Gastroesophageal sphincter (tissue), 4 donors: Measurements from ENCODE around the gene DUS1L. TPM values are rescaled to one million over a fixed set of nuclear protein-coding genes. Genes with fewer than 3 reads are reported as not detected.

Source experiments
- ATAC-seq: fragments of 150-250 bp; one replicate; pipeline ENCODE4 v1.9.1; 2016; ENCODE audit warnings: mild to moderate bottlenecking, moderate library complexity
- H3K27ac ChIP-seq, 4 donors: fragments of 200-600 bp; sonication (generic) in 3 of 4; 1 replicate in 3 of 4; 2 replicates in 1 of 4; pipeline ENCODE4 v1.5.1; 2016 to 2019
- H3K27me3 ChIP-seq: fragments of 200-600 bp; sonication (generic); one replicate; pipeline ENCODE4 v1.5.1; 2019
- H3K36me3 ChIP-seq, 2 donors: fragments of 200-600 bp; sonication (generic); one replicate each; pipeline ENCODE4 v1.5.1; 2019; ENCODE audit warnings: control low read depth in 1 of 2
- H3K4me1 ChIP-seq, 3 donors: fragments of 200-600 bp; sonication (generic); 1 replicate in 2 of 3; 2 replicates in 1 of 3; pipeline ENCODE4 v1.5.1; 2016 to 2019; ENCODE audit warnings: control low read depth in 2 of 3
- H3K4me3 ChIP-seq, 2 donors: fragments of 200-600 bp; sonication (generic); one replicate each; pipeline ENCODE4 v1.5.1; 2019; ENCODE audit warnings: mild to moderate bottlenecking in 1 of 2, moderate library complexity in 1 of 2
- H3K9me3 ChIP-seq, 3 donors: fragments of 200-600 bp; sonication (generic); one replicate each; pipeline ENCODE4 v1.5.1; 2017 to 2019; ENCODE audit warnings: control low read depth in 2 of 3
- CTCF ChIP-seq, 4 experiments: fragments of 200-600 bp in 2 of 4; fragments of 450-650 bp in 2 of 4; sonication (generic) in 1 of 4; IDR thresholded peaks; one replicate each; pipeline ENCODE4 v1.5.1; 2017 to 2019; ENCODE audit warnings: antibody characterized with exemption in 4 of 4, mild to moderate bottlenecking in 2 of 4, moderate library complexity in 2 of 4
- EP300 ChIP-seq: sonication (generic); formaldehyde crosslinking; IDR thresholded peaks from one replicate; pipeline ENCODE4 v1.6.1; 2017; ENCODE audit warnings: antibody characterized with exemption, mild to moderate bottlenecking
- POLR2A ChIP-seq, 2 donors: fragments of 450-650 bp; IDR thresholded peaks; one replicate each; pipeline ENCODE4 v1.6.1; 2017; ENCODE audit warnings: antibody characterized with exemption in 2 of 2, mild to moderate bottlenecking in 2 of 2, moderate library complexity in 1 of 2
- POLR2AphosphoS5 ChIP-seq: sonication (generic); formaldehyde crosslinking; IDR thresholded peaks from one replicate; pipeline ENCODE4 v1.6.1; 2017; ENCODE audit warnings: antibody characterized with exemption
- WGBS, 2 donors: methylation state at CpG; one replicate each; pipeline ENCODE4 v1.1.5; 2018; ENCODE audit warnings: low coverage in 1 of 2; 5-methylcytosine and 5-hydroxymethylcytosine counted together
- total RNA-seq, 4 donors: library from RNA; depleted of rRNA; stranded (reverse); fragments of >200 nt; gene quantifications; one replicate each; pipeline ENCODE4 v1.1.0, GENCODE V29; 2016

Gene DUS1L
- total RNA-seq, 4 donors from 2014 or later, result 35.8 to 62.8 (median 52.9) TPM

GRCh38 chr17:82101767-82102679, 36.4 kb upstream of the DUS1L start:
- no peak for ATAC-seq
- H3K36me3 ChIP-seq, result no peaks in the 10 kb centered on the region
- H3K9me3 ChIP-seq, result no peaks in the 10 kb centered on the region
- H3K27ac ChIP-seq, result peak overlapping the region in 2 of 4 donors; percentile 81 to 97
- 89 to 100% methylated on average over 1 to 5 of the region's 18 CpGs for WGBS, 2 donors
- peaks cover 0 to 87% (median 37%) of the 10 kb centered on the region in 3 donors for H3K4me1 ChIP-seq
- H3K27me3 ChIP-seq, result no peaks in the 10 kb centered on the region
- no peak overlapping the region for H3K4me3 ChIP-seq
- TF ChIP-seq EP300 (no peak), POLR2AphosphoS5 (no peak), POLR2A (IDR thresholded peaks at IDR 0.05) (no peak), CTCF (IDR thresholded peaks at IDR 0.05) (no peak)

- Histone ChIP-seq H3K9me3 (no peaks in the 10 kb centered on the region), H3K36me3 (no peaks in the 10 kb centered on the region), H3K27me3 (no peaks in the 10 kb centered on the region), H3K27ac (peak overlapping the region in 2 of 4 donors; percentile 81 to 97), H3K4me1 (peaks cover 0 to 87% (median 38%) of the 10 kb centered on the region in 3 donors), H3K4me3 (no peak overlapping the region)
- no peak for ATAC-seq
- TF ChIP-seq CTCF (IDR thresholded peaks at IDR 0.05) (no peak), POLR2AphosphoS5 (no peak), EP300 (no peak), POLR2A (IDR thresholded peaks at IDR 0.05) (no peak)
- 56 to 71% methylated on average over 1 to 3 of the region's 10 CpGs for WGBS, 2 donors
Measured at GRCh38 chr17:82101301-82101715, 35.7 kb upstream of the DUS1L start.

GRCh38 chr17:82100502-82101298, 35.1 kb upstream of the DUS1L start:
- no peak overlapping the region for H3K4me3 ChIP-seq
- 100% methylated on average over 3 of the region's 35 CpGs; no CpG with 5 or more reads in 1 of the 2 donors for WGBS, 2 donors
- ATAC-seq, result no peak
- peak overlapping the region in 3 of 4 donors; percentile 93 to 98 (median 97) for H3K27ac ChIP-seq
- H3K4me1 ChIP-seq, result peaks cover 0 to 87% (median 33%) of the 10 kb centered on the region in 3 donors
- TF ChIP-seq POLR2AphosphoS5 (no peak), POLR2A (IDR thresholded peaks at IDR 0.05) (no peak), CTCF (IDR thresholded peaks at IDR 0.05) (no peak), EP300 (no peak)
- H3K36me3 ChIP-seq, result peaks cover 0 to 5% of the 10 kb centered on the region in 2 donors
- H3K27me3 ChIP-seq, result no peaks in the 10 kb centered on the region
- H3K9me3 ChIP-seq, result no peaks in the 10 kb centered on the region

- peak overlapping the region; percentile 33 to 95 for H3K4me3 ChIP-seq
- no peaks in the 10 kb centered on the region for H3K9me3 ChIP-seq
- H3K4me1 ChIP-seq, result peaks cover 0 to 75% (median 31%) of the 10 kb centered on the region in 3 donors
- peak; percentile 3 for ATAC-seq
- no CpG with 5 or more reads among the region's 80 CpGs for WGBS, 2 donors
- no peaks in the 10 kb centered on the region for H3K27me3 ChIP-seq
- TF ChIP-seq POLR2AphosphoS5 (peak; percentile 7), POLR2A (IDR thresholded peaks at IDR 0.05) (no peak)
- peaks cover 0 to 21% of the 10 kb centered on the region in 2 donors for H3K36me3 ChIP-seq
- H3K27ac ChIP-seq, result peak overlapping the region; percentile 65 to 98 (median 95)
Measured at GRCh38 chr17:82098939-82099763, 33.5 kb upstream of the DUS1L start.
